ENCODE data around the gene SPON1. TPM values are rescaled to one million over a fixed set of nuclear protein-coding genes. Genes with fewer than 3 reads are reported as not detected.
"Not testable (repeated sequence)": the region's sequence is repeated elsewhere in the genome, so short reads cannot be mapped to it uniquely, and the experiment has no call there.

SPON1 gene
- total RNA-seq, 1 donor from 2014 or later = 328 TPM

DNA sequence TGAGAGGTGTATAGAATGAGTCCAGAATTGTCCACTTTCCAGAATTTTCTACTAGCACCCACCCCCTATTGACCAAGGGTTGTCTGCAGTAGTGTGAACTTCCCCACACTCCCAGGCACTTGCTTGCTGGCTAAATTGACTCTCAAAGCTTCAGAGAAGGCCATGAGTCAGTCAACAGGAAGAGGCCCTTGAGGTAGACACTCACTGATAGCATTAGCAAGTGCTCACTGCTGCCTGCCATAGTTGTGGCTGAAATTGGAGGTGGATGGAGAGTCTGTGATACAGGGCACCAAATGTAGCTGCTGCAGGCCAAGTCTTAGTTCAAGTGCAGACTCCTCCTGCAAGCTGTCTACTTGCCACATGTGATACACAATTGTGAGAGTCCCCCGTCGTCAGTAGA, 156.8 kb downstream of the SPON1 start:
- DNase-seq (ENCODE audit: low spot score) = no peak

DNA sequence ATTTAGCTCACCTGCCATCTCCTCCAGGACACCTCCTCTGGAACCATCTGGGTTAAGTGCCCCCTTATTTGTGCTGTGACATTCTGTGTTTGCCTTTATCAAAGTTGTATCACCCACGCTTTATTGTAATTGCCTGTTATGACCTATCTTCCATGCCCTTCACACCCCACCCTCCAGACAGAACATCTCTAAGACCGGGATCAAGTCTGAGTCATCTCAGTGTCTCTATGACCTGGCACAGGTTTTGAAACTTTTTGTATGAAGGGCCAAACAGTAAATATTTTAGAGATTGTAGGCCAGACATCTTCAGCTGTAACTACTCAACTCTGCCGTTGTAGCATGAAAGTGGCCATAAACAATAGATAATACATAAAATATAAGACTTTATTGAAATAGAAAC, 161.8 kb downstream of the SPON1 start:
- peak; percentile 91 for DNase-seq (ENCODE audit: low spot score)

DNA sequence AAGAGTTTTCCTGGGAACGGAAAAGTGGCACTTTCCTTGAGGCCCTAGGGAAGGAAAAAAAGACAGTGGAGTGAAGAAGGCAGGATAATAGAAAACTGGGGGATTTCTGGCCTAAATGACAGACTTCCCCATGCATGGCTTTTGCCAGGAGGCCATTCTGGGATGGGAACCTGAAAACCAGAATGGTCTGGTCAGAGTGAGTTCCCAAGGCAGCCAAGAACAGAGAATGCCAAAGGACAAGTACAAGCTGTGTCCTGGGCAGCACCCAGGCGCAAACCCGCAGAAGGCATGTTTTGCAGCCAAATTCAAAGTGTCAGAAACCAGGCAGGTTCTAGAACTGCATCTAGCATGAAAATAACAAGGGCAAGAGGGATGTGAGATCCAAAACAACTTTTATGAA, 162.4 kb downstream of the SPON1 start:
- DNase-seq (ENCODE audit: low spot score) = no peak

DNA sequence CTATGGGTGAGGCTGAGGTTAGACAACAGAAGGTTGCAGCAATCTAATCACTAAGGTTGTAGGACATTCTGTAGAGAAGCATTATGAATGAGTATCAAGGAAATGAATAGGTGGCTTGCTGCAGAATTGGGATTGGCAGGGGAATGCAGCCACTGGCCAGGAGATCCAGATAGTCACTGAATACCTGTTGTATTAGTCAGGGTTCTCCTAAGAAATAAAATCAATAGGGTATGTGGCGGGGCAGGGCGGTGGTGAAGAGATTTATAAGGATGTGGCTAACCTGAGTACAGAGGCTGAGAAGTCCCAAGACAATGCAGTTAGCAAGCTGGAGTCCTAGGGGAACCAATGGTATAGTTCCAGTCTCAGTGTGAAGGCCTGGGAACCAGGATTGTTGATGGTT, 163.0 kb downstream of the SPON1 start:
- DNase-seq (ENCODE audit: low spot score) = no peak

DNA sequence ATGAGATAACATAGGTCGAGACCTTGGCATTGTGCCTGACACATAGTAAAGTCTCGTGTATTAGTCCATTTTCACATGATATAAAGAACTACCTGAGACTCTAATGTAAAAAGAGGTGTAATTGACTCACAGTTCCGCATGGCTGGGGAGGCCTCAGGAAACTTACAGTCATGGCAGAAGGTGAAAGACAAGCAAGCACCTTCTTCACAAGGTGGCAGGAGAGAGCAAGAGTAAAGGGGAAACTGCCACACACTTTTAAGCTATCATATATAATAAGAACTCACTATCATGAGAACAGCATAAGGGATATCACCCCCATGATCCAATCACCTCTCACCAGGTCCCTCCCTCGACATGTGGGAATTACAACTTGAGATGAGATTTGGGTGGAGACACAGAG, 165.2 kb downstream of the SPON1 start:
- no peak for DNase-seq (ENCODE audit: low spot score)

DNA sequence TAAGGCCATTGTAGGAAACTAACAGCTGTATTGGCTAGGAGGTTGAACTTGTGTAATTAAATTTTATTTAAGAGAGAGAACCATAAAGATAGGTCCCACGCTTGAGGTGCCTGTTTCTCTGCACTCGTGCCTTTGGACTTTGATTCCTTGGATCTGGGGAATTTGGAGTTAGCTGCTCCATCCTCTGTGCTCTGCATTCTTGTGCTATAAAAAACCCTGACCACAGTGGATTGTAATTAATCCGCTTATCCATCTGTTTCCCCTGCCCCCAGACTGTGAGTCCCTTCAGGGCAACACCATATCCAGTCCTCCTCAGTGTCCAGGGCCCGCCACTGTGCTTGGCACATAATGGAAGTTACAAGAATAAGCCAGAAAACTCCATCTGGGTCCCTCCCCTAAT, 169.8 kb downstream of the SPON1 start:
- peak; percentile 99 for DNase-seq (ENCODE audit: low spot score)

DNA sequence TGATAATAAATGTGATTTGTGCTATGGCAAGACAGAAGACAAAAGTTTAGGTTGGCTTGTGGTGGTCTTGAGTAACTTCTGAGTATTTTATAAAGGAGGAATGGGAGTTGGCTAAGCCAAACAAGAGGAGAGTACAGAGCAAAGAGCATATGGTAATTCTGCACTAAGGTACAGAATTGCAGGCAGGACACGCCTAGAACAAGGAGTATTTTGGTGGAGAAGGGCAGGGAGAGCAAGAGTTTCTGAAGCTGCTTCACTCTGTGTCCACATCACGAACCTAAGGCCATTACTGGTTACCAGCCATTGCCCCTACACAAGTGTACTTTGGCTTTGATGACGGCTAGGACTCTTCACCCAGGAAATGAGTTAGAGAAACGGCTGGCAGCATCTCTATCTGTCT, 170.9 kb downstream of the SPON1 start:
- no peak for DNase-seq (ENCODE audit: low spot score)

DNA sequence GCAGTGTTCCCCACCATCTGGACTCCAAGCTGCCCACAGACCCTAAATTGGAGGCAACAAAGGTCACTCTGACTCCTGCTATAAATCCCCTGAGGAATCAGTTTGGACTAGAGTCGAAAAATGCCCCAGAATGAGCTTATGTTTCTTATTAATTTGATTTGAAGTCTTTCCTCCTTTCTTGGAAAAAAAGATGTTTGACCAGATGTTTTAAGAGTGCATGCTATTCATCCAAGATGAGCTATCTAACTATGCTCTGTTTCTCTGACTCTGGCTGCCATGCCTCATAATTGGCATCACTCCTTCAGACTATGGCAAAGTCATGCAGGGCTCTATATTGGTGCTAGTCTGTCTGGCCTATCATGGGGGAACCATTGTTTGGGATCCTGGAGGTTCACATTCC, 174.0 kb downstream of the SPON1 start:
- no peak for DNase-seq (ENCODE audit: low spot score)

DNA sequence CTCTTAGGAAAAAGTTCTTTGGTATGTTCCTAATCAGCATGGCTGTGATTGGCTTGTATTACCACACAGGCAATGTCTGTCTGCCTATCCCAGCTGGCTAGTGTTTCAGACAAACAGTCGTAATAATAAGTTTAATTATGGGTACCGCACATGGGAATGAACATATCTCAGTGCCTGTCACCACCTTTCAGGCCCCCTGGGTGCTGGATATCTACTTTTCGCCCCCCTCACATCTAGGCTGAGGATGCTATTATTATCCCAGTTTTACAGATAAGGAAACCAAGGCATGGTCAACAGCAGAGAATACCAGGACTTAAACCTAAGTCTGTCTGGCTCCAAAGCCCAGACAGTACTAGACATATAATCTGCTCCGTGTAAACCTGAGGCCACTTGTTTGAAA, 174.8 kb downstream of the SPON1 start:
- peak; percentile 62 for DNase-seq (ENCODE audit: low spot score)

DNA sequence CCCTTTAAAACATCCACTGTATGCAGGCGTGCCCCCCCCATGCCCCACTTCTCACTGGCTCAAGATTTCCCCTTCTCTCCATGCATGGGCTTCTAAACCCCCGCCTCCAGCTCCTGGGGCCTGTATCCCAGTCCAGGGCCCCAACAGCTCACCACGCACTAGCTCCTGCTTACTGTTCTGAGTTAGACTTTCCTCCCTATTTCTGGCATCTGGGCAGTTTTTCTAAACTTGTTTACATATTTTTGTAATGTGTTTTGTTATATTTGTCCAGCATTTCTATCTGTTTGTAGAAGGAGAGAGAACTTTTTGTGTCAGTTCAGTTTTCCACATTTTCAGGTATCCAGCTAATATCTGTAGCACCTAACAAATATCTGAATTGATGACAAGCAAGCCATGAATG, 178.5 kb downstream of the SPON1 start:
- no peak for DNase-seq (ENCODE audit: low spot score)

DNA sequence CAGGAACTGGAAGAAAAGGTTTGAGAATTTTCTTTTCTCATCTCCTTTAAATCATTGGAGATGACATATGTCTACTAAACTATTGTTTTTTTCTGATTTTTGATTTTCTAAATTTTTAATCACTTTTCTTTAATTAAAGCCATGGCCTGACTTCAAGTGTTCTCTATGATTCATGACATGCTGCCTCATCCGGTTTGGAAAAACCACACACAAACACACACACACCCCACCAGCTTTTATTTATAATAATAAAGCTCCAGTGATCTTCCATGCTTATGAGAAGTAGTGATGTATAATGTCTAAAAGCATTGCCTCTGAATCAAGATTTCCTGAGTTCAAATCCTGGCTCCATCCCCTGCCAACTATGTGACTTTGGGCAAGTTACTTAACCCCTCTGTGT, 179.2 kb downstream of the SPON1 start:
- peak; percentile 9 for DNase-seq (ENCODE audit: low spot score)

DNA sequence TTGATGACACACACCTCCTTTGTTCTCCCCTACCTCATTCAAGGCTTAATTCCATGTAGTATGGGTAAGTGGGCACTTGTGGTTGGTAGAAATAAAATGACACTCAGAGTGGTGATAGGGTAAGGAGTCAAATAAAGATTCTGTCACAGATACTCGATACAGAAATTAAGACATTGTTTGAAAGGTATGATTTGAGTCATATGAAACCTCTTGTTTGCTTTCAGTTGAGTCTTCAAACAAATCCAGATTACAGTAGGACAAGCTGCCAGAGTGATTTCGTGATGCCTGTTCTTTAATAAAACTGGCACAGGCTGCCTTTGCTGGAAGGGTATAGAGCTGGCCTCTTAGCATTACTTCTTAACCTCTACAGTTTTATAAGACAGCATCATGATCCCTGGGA, 182.4 kb downstream of the SPON1 start:
- DNase-seq (ENCODE audit: low spot score) = peak; percentile 52

DNA sequence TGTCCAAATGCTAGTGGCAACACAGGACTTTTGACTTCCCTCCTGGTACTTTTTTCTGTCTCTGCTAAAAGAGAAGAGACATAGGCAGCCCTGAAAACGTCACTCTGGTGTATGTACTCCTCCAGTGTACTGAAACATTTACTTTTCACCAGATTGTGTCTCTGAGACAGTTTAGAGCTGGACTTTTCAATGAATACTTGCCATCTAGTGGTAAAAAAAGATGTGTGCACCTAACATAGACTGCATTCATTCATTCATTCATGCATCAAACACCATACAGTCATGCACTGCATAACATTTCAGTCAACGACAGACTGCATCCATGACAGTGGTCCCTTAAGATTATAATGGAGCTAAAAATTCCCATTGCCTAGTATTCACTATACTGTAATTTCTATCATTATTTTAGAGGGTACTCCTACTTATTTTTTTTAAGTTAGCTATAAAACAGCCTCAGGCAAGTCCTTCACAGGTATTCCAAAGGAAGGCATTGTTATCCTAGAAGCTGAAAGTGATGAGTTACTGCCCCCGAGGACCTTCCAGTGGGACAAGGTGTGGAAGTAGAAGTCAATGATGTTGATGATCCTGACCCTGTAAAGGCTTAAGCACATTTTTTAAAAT, 186.2 kb downstream of the SPON1 start:
- DNase-seq (ENCODE audit: low spot score) = peak; percentile 51

DNA sequence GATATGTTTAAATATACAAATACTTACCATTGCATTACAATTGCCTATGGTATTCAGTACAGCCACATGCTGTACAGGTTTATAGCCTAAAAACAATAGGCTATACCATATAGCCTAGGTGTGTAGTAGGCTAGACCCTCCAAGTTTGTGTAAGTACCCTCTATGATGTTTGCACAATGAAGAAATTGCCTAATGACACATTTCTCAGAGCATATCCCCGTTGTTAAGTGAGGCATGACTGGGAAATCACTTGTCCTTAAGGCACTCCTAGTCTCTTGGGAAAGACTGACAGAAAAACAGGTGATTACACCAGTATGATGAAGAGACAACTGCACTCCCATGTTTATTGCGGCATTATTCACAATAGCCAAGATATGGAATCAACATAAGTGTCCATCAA, 187.2 kb downstream of the SPON1 start:
- no peak for DNase-seq (ENCODE audit: low spot score)

DNA sequence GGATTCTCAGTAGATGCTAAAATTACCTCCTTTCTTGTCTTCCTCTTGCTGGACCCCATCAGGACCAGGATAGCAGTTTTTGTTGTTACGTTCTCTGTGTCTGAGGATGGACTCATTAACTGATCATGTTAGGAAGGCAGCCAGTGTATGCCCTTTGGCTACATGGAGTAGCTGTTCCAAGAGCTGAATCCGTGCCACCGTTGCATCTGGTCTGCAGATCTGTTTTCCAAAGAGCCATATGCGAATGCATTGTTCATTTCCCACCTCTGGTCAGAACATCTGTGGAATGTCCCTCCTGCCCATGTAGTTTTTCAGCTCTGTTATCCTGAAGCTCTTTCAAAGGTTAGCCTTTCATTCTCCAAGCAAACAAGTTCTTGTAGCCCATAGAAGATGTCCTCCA, 188.4 kb downstream of the SPON1 start:
- no peak for DNase-seq (ENCODE audit: low spot score)

DNA sequence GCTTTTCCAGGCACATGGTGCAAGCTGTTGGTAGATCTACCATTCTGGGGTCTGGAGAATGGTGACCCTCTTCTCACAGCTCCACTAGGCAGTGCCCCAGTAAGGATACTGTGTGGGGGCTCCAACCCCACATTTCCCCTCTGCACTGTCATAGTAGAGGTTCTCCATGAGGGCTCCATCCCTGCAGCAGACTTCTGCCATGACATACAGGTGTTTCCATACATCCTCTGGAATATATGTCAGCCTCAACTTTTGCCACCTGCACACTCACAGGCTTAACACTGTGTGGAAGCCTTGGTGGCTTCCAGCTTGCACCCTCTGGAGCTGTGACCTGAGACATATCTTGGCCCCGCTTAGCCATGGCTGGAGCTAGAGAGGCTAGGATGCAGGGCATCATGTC, 191.6 kb downstream of the SPON1 start:
- not testable (repeated sequence) for DNase-seq (ENCODE audit: low spot score)

DNA sequence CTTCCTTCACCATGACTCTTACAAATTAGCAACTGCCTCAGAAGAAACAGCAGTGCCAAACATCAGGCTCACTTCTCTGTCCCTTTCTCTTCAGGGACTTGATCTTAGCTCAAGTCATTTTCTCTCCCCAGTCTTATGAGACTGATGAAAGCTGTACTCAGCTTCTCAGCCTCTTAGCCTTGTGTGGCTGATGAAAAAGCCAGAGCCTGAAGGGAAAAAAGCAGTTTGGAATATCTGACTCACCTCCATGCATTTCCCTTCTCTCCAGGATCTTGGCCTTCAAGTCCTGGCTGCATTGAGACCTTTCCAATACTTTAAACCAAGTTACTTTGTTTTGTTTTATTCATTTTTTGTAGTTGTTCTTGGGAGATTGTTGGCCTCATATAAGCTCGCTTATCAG, 195.9 kb downstream of the SPON1 start:
- no peak for DNase-seq (ENCODE audit: low spot score)

DNA sequence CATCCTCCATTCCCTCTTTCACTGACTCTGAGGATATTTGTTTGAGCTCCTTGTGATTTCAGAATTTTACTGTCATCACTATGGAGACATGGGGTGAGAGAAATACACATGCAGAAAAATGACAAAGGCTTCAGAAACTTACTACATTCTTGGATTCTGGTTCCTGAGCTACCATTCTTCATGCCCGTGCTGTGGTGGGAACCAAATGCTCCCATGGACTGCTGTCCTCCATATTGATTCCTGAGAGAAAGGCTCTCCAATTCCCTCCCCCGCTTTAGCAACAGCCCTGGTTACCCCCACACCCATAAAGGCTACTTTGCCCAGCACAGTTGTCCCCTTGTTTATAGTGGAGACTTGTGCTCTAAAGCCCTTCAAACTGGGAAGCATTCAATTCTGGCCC, 201.1 kb downstream of the SPON1 start:
- DNase-seq (ENCODE audit: low spot score) = no peak

DNA sequence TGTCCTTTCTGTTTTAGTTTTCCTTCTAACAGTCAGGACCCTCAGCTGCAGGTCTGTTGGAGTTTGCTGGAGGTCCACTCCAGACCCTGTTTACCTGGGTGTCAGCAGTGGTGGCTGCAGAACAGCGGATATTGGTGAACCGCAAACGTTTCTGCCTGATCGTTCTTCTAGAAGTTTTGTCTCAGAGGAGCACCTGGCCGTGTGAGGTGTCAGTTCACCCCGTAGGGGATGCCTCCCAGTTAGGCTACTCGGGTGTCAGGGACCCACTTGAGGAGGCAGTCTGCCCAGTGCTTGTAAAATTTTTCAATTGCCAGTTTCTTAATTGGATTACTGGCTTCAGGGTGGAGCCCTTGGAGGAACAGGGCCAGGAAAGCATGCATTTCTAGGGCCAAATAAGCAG, 211.2 kb downstream of the SPON1 start:
- DNase-seq (ENCODE audit: low spot score) = not testable (repeated sequence)

DNA sequence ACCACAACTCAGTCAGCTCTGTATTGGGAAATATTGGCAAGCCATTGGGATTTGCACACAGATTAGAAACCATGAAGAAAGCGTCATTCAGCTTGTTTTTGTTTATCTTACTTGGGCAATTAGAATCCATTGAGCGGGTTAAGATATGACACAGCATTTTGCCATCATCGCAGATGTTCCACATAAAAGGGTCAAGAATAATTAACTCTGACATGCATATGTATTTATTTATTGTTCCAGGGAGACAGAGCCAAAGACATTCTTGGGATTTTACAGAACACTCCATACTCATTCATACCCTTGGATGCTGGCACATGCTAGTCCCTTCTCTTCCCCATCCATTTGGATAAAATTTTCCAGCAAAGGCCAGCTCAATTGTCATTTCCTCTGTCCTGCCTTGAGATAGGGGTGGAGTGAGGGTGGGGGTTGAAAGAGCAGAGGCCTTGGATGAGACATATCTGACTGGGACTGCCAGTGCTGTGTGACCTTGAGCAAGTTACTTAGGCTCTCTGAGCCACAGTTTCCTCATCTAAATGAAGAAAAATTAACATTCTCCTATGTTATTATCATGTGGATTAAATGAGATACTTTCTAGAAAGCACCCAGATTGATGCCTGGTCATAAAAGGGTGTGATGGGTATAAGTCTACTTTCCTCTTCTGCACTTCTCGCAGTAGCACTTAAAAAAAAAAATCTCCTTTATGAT, 216.7 kb downstream of the SPON1 start:
- DNase-seq (ENCODE audit: low spot score) = no peak

DNA sequence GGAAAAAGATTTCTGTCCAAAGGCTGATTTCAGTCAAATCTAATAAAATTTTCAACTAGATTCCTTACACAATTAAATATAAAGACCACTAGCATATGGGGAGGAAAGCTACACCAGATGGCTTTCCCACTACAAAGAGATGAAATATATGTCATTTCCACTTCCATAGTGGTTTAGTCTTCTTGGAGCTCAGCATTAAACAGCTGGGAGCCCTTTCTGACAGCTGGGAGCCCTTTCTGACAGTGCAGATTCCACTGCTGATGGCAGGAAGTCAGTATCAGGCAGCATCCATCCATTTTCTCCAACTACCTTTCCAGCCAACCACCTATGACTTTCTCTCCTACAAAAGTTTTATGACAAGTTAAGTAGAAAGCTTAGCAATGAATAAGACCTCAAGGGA, 218.6 kb downstream of the SPON1 start:
- DNase-seq (ENCODE audit: low spot score) = no peak

DNA sequence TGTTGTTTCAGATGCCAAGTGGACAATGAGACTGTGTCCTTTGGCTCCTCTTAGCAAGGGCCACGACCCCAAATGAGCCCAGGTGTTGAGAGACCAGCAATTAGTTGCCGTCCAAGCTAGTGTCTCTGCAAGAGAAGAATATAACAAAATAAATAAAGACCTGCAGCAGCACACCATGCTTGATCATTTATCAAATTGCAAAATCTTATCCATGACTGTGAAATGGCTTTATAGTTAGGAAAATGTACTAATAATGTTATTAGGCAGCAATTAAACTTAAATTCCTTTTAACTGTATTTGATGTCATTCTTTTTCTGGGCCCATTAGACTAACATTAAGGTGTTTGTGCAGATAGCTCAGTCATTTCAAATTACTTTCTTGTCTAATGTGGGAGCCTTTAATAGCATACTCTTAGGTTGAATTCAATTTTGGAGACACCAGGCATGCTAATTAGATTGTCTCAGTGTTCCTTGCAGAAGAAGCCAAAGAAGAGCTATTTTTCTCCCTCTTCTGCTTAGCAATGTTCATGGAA, 220.4 kb downstream of the SPON1 start:
- DNase-seq (ENCODE audit: low spot score) = no peak
